Measurements from ENCODE around the gene MLLT1. TPM values are rescaled to one million over a fixed set of nuclear protein-coding genes. Genes with fewer than 3 reads are reported as not detected.

The MLLT1 gene
- total RNA-seq, 1 experiment from 2014 or later = 54.9 TPM

DNA sequence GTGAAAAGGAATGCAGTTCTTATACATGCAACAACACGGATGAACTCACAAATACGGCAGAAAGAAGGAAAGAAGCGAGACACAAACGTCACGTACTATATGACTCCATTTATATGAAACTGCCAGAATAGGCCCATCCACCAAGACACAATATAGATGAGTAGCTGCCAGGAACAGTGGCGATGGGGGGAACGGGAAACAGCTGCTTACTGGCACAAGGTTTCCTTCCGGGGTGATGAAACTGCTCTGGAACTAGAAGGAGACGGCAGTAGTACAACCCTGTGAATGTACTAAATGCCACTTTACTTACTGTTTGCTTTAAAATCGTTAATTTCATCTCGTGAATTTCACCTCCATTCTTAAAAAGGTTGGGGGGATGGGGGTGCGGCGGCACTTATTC, 28.9 kb downstream of the MLLT1 start:
- Histone ChIP-seq H2AFZ (ENCODE audit: low read length) (no peak overlapping the region), H2BK120ac (ENCODE audit: low read depth, low read length, poor library complexity, severe bottlenecking) (no peak overlapping the region), H2BK15ac (ENCODE audit: low read depth, low read length) (no peak overlapping the region), H3K9ac (ENCODE audit: extremely low read depth, insufficient read length, low read length) (no peak overlapping the region), H2BK12ac (ENCODE audit: insufficient read length, low read depth, low read length) (no peak overlapping the region), H3K27me3 (ENCODE audit: insufficient read depth, low read length) (no peaks in the 10 kb centered on the region), H3K9me3 (ENCODE audit: control insufficient read depth, low read depth, low read length) (peaks cover 4% of the 10 kb centered on the region), H3K18ac (ENCODE audit: insufficient read length, low read depth, low read length) (no peak overlapping the region), H3K79me1 (ENCODE audit: insufficient read depth, low read depth, low read length, poor library complexity, severe bottlenecking) (peaks cover 6% of the 10 kb centered on the region), H4K91ac (ENCODE audit: insufficient read length, low read depth, low read length) (no peak overlapping the region), H3K23me2 (ENCODE audit: insufficient read length, low read depth, low read length, poor library complexity, severe bottlenecking) (no peaks in the 10 kb centered on the region), H3K79me2 (ENCODE audit: insufficient read depth, low read length) (peaks cover 14% of the 10 kb centered on the region; the same call in 1 of the 2 replicates), H3K4me1 (ENCODE audit: insufficient read depth, low read length) (no peaks in the 10 kb centered on the region), H2AK5ac (ENCODE audit: insufficient read length, low read length) (no peak overlapping the region), H3K56ac (ENCODE audit: insufficient read length, low read depth, low read length) (no peak overlapping the region), H4K20me1 (ENCODE audit: control insufficient read depth, insufficient read depth, insufficient read length) (no peaks in the 10 kb centered on the region), H3K4ac (ENCODE audit: low read depth, low read length) (no peak overlapping the region), H3K4me2 (ENCODE audit: insufficient read depth, insufficient read length, low read length) (no peak overlapping the region), H3T11ph (ENCODE audit: low read length) (no peak overlapping the region), H4K8ac (replicated peaks; ENCODE audit: insufficient read length, low read depth, low read length) (no peak overlapping the region), H3K23ac (ENCODE audit: insufficient read length, low read depth, low read length) (no peak overlapping the region), H4K5ac (ENCODE audit: insufficient read length, low read depth, low read length) (no peak overlapping the region), H3K14ac (ENCODE audit: insufficient read depth, low read length) (no peak overlapping the region), H2BK20ac (ENCODE audit: low read depth, low read length, poor library complexity, severe bottlenecking) (no peak overlapping the region), H3K27ac (ENCODE audit: insufficient read length, low read depth, low read length) (no peak overlapping the region), H2BK5ac (ENCODE audit: insufficient read length, low read length) (no peak overlapping the region)
- TF ChIP-seq, protein P1, sequence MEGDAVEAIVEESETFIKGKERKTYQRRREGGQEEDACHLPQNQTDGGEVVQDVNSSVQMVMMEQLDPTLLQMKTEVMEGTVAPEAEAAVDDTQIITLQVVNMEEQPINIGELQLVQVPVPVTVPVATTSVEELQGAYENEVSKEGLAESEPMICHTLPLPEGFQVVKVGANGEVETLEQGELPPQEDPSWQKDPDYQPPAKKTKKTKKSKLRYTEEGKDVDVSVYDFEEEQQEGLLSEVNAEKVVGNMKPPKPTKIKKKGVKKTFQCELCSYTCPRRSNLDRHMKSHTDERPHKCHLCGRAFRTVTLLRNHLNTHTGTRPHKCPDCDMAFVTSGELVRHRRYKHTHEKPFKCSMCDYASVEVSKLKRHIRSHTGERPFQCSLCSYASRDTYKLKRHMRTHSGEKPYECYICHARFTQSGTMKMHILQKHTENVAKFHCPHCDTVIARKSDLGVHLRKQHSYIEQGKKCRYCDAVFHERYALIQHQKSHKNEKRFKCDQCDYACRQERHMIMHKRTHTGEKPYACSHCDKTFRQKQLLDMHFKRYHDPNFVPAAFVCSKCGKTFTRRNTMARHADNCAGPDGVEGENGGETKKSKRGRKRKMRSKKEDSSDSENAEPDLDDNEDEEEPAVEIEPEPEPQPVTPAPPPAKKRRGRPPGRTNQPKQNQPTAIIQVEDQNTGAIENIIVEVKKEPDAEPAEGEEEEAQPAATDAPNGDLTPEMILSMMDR (conservative IDR thresholded peaks at IDR 0.05) = no peak
- no CpG with 5 or more reads among the region's 13 CpGs for WGBS (ENCODE audit: extremely low coverage, insufficient read length, low lambda C conversion rate)
- Mint-ChIP-seq H3K27me3 (ENCODE audit: low read depth) (no peaks in the 10 kb centered on the region; the same call in 1 of the 2 replicates), H3K27ac (no peak overlapping the region), H3K4me3 (no peak overlapping the region), H3K4me1 (peaks cover 0 to 16% of the 10 kb centered on the region in 2 experiments; a peak in 3 of 4 replicates), H3K36me3 (ENCODE audit: insufficient read depth in 1 of 3, low read depth in 3 of 3) (peaks cover 34 to 36% (median 36%) of the 10 kb centered on the region in 3 experiments), H3K9me3 (peaks cover 15% of the 10 kb centered on the region in 2 experiments; a peak in 4 of 5 replicates)
- DNase-seq = no peak
